IPS-15b (cell line): ENCODE measurements around the gene ERBB4.

Experiments used
- H3K27me3 ChIP-seq: one replicate; pipeline ENCODE4 v1.6.1; 2013; ENCODE audit warnings: low read length; ENCODE audit not compliant: control insufficient read depth, insufficient read depth
- H3K36me3 ChIP-seq: one replicate; pipeline ENCODE4 v1.6.1; 2013; ENCODE audit warnings: low read length; ENCODE audit not compliant: control insufficient read depth, insufficient read depth
- H3K4me1 ChIP-seq: one replicate; pipeline ENCODE4 v1.6.1; 2013; ENCODE audit warnings: mild to moderate bottlenecking, low read length; ENCODE audit not compliant: control insufficient read depth, insufficient read depth
- H3K4me3 ChIP-seq: one replicate; pipeline ENCODE4 v1.5.1; 2013; ENCODE audit warnings: low read depth, low read length
- H3K9ac ChIP-seq: one replicate; pipeline ENCODE4 v1.6.1; 2013; ENCODE audit warnings: low read depth, mild to moderate bottlenecking, low read length
- H3K9me3 ChIP-seq: one replicate; pipeline ENCODE4 v1.6.1; 2013; ENCODE audit warnings: mild to moderate bottlenecking, low read length; ENCODE audit not compliant: control insufficient read depth, insufficient read depth

The ERBB4 gene

DNA sequence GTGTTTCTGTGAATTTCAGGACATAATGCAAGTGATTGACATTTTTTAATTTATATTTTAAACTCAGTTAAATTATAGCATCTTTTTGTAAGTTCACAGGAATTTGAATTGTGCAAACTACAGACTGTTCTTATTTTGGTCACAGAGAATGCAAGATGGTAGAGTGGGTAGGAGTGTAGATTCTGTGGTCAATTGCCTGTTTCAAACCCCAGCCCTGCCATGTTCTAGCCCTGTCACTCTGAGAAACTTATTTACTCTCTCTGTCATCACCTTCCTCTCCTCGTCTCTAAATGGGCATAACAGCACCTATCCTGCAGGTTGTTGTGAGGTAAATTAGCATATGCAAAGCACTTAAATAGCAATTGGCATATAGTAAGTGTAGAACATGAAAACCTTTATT lies 1102.4 kb downstream of the ERBB4 start:
- Histone ChIP-seq H3K4me1 (no peaks in the 10 kb centered on the region), H3K4me3 (no peak overlapping the region), H3K9me3 (no peaks in the 10 kb centered on the region), H3K36me3 (no peaks in the 10 kb centered on the region), H3K9ac (no peak overlapping the region), H3K27me3 (no peaks in the 10 kb centered on the region)

DNA sequence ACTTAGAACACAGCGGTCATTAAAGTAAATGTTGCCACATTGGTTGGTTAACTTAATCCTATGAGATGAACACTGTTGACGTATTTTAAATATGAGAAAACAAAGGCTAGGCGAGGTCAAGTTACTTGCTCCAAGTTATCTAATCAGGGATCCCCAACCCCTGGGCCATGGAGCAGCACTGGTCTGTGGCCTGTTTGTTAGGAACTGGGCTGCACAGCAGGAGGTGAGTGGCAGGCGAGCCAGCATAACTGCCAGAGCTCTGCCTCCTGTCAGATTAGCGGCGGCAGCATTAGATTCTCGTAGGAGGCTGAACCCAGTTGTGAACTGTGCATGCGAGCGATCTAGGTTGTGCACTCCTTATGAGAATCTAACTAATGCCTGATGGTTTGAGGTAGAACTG lies 1103.3 kb downstream of the ERBB4 start:
- H3K4me3 ChIP-seq = no peak overlapping the region
- no peaks in the 10 kb centered on the region for H3K4me1 ChIP-seq
- H3K27me3 ChIP-seq = no peaks in the 10 kb centered on the region
- no peak overlapping the region for H3K9ac ChIP-seq
- no peaks in the 10 kb centered on the region for H3K9me3 ChIP-seq
- no peaks in the 10 kb centered on the region for H3K36me3 ChIP-seq

DNA sequence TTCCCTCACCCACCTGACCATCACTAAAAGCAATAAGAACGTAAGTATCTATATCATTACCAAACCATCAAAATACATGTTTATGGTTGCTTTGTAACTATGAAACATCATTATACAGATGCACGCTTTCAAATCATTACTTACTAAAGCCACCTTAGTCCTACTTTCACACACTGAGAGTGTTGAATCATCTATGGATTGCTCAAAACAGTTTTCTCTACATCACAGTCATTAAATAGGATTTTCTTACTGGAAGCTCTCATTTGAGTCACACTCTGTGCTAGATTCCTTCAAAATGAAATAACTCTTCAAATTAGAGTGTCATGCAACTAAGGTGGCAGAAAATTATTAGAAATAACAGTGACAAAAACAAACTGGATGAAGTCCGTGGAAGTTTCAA lies 1103.8 kb downstream of the ERBB4 start:
- Histone ChIP-seq H3K27me3 (no peaks in the 10 kb centered on the region), H3K36me3 (no peaks in the 10 kb centered on the region), H3K4me1 (no peaks in the 10 kb centered on the region), H3K4me3 (no peak overlapping the region), H3K9me3 (no peaks in the 10 kb centered on the region), H3K9ac (no peak overlapping the region)

DNA sequence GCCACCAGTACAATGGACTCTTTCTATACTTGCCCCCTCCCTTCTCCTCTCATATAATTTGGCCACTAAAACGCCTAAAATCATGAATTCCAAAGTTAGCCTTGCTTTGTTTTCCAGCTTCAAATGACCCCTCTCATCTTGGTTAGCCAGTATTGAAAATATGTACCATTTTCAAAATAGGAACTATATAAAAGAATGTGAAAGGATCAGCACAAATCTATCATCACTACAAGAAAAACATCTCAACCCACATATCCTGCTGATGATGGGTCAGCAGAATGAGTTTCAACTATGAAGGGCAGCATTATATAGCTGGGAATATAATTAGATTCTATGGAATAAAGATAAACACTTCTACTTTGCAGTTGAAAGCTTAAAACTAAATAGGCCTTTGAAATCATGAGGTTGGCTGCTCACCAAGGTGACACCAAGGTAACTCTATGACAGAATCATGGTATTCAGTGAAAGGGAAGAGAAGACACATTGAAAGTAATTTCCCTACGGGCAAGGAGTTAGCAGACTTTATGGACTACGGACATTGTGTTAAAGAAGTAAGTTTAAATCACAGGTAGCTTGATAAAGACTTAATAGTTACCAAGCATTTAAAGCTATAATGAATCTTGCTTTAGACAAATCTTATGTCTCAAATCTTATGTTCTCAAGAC lies 1109.2 kb downstream of the ERBB4 start:
- Histone ChIP-seq H3K9me3 (no peaks in the 10 kb centered on the region), H3K4me1 (no peaks in the 10 kb centered on the region), H3K27me3 (no peaks in the 10 kb centered on the region), H3K4me3 (no peak overlapping the region), H3K36me3 (no peaks in the 10 kb centered on the region), H3K9ac (no peak overlapping the region)

DNA sequence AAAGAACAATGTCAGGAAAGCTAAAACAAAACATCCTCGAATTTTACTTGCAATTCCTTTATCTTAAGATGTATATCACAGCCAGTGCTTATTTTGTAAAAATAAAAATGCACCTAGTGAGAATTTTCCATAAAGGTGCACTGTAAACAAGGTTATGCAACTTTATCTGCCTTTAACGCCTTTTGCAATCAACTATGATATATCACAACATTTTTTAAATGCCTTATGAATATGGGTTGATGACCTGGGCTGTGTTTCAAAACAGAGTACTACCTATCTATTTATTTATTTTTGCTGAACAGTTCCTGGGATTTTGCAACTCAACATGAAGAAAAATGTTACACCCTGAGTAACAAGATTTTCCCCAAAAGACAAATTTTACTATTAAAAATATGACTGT lies 1112.4 kb downstream of the ERBB4 start:
- H3K27me3 ChIP-seq = no peaks in the 10 kb centered on the region
- no peaks in the 10 kb centered on the region for H3K36me3 ChIP-seq
- no peak overlapping the region for H3K4me3 ChIP-seq
- H3K9ac ChIP-seq = no peak overlapping the region
- no peaks in the 10 kb centered on the region for H3K9me3 ChIP-seq
- no peaks in the 10 kb centered on the region for H3K4me1 ChIP-seq

DNA sequence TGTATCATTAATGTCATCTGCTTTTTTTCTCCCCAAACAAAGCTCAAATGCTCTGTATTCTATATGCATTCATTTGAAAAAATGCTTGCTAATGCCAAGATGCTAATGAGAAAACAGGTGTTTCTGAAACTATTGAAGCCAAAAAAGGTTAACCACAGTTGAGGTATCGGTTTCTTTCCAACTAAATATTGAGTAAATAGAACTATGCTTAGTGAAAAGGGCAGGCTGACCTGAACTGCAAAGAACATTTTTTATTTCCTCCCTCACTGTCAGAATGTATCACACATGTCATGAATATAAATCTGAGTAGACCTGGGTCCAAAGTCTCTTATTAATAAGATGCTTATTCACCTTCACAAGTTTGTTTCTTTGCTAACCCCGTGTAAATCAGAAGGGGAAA lies 1115.6 kb downstream of the ERBB4 start:
- Histone ChIP-seq H3K27me3 (no peaks in the 10 kb centered on the region), H3K4me1 (no peaks in the 10 kb centered on the region), H3K4me3 (no peak overlapping the region), H3K36me3 (no peaks in the 10 kb centered on the region), H3K9me3 (no peaks in the 10 kb centered on the region), H3K9ac (no peak overlapping the region)

DNA sequence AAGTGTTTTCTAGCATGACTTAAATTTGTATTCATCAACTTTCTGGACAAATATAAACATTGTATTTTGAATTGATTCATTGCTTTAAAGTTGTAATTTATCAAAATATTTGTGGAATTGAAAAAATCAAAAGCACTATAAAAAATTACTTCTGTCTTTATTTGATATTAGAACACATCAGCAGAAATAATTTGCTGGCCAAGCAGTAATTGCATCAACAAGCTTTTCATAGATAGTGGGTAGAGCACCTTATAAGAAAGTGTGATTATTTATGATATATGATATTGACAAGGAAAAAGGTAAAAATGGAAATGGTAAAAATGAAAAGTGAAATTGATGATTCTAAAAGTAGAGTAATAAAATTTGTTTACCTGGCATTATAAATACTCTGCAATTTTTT lies 1121.1 kb downstream of the ERBB4 start:
- Histone ChIP-seq H3K27me3 (no peaks in the 10 kb centered on the region), H3K9me3 (no peaks in the 10 kb centered on the region), H3K9ac (no peak overlapping the region), H3K4me3 (no peak overlapping the region), H3K36me3 (no peaks in the 10 kb centered on the region), H3K4me1 (no peaks in the 10 kb centered on the region)

DNA sequence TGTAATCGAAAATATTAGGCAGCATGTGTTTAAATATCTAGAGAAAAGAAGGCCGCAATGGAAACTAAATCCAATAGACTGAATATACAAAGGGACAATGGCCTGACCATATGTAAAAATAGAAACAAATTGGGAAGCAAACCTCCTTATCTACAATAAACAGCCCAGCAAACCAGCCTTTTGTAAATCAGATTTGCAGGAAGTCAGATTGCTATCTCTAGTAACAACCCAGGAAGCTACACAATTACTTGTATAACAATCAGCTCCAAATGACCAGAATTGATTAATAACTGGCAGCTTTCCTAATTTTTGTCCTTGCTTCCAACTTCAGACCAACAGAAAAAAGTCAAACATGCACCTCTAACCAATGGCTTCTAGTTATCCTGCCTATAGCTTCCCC lies 1122.2 kb downstream of the ERBB4 start:
- H3K36me3 ChIP-seq = no peaks in the 10 kb centered on the region
- H3K27me3 ChIP-seq = no peaks in the 10 kb centered on the region
- no peak overlapping the region for H3K4me3 ChIP-seq
- no peaks in the 10 kb centered on the region for H3K9me3 ChIP-seq
- no peak overlapping the region for H3K9ac ChIP-seq
- H3K4me1 ChIP-seq = no peaks in the 10 kb centered on the region

DNA sequence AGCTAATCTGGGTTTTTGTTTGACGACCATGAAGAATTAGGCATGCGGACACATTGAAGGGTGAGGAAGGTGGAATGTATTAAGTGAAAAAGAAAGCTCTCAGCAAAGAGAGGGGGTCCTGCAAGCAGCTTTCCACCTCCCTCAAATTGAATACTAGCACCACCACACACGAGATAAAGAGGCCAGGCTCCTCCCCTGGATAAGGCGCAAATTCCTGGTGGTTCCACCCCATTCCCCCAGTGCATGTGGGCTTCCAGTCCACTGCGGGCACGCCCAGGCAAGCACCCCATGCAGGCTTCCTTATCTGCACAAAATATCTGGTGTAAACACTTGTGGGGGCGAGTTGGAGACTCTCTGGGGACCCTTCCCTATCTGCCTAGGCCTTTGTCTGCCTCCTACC lies 1124.9 kb downstream of the ERBB4 start:
- H3K4me1 ChIP-seq = no peaks in the 10 kb centered on the region
- H3K36me3 ChIP-seq = no peaks in the 10 kb centered on the region
- no peak overlapping the region for H3K4me3 ChIP-seq
- H3K9me3 ChIP-seq = no peaks in the 10 kb centered on the region
- H3K27me3 ChIP-seq = no peaks in the 10 kb centered on the region
- no peak overlapping the region for H3K9ac ChIP-seq

DNA sequence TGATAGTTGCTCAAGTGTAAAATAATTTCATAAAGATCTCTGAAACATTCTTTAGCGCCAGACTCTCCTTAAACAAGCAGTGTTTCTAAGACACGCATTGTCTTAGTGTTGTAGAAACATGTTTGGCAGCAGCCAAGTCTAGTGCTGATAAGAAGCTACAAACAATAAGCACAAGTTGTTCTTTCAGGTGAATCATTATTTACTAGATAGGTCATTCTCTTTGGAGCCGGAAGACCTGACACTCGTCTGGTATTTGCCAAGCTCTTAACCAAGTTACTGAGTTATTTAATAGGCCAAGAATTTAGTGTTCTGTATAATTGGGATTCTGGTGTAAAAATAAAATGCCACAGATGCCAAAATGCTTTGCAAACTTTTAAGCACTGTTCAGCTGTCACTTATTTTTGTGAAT lies 1130.1 kb downstream of the ERBB4 start:
- Histone ChIP-seq H3K9me3 (no peaks in the 10 kb centered on the region), H3K9ac (no peak overlapping the region), H3K27me3 (no peaks in the 10 kb centered on the region)

DNA sequence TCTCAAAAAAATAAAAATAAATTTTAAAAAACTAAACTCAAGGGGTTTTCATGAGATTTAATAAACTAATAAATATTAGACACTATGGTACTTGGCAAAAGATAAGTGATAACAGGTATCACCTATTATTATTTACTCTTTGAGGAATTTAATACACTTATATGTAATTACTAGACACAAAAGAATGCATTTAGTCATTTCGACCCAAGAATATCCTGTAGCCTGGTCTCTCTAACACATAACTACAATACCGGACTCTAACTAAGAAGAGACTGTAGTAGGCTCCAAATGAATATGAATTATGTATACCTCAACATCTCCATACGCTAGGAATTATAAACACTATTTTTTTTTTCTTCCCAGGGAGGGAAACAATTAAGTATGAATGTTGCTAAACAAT lies 1131.5 kb downstream of the ERBB4 start:
- H3K4me1 ChIP-seq = no peaks in the 10 kb centered on the region
- no peak overlapping the region for H3K9ac ChIP-seq
- no peaks in the 10 kb centered on the region for H3K9me3 ChIP-seq
- H3K36me3 ChIP-seq = no peaks in the 10 kb centered on the region
- no peak overlapping the region for H3K4me3 ChIP-seq
- no peaks in the 10 kb centered on the region for H3K27me3 ChIP-seq

More for the DNA sequence above, 1130.1 kb downstream of the ERBB4 start:
- H3K4me1 ChIP-seq = no peaks in the 10 kb centered on the region
- H3K36me3 ChIP-seq = no peaks in the 10 kb centered on the region
- H3K4me3 ChIP-seq = no peak overlapping the region

DNA sequence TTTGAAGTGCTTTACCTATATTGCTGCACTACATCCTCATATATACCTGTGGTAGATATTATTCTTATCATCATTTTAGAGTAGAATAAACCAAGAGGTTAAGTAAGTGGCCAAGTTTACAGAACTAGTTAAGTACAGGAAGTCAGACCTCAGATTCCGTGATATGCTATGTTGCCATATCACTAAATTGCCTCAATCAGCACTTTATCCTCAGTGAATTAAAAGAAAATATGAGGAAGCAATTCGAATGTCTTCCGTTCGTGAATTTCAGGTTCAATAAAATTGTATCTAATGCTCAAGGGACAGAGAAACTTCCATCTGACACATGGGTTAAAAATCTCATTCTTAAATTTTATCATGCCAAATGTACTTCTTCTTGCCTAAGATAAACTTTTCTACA lies 1133.6 kb downstream of the ERBB4 start:
- H3K36me3 ChIP-seq = no peaks in the 10 kb centered on the region
- no peaks in the 10 kb centered on the region for H3K4me1 ChIP-seq
- H3K9ac ChIP-seq = no peak overlapping the region
- no peak overlapping the region for H3K4me3 ChIP-seq
- H3K9me3 ChIP-seq = no peaks in the 10 kb centered on the region
- H3K27me3 ChIP-seq = no peaks in the 10 kb centered on the region
